ENCODE data around the gene PRDX2. TPM values are rescaled to one million over a fixed set of nuclear protein-coding genes. Genes with fewer than 3 reads are reported as not detected.

The PRDX2 gene
- total RNA-seq, 4 donors from 2014 or later: 124 to 217 (median 135) TPM

DNA sequence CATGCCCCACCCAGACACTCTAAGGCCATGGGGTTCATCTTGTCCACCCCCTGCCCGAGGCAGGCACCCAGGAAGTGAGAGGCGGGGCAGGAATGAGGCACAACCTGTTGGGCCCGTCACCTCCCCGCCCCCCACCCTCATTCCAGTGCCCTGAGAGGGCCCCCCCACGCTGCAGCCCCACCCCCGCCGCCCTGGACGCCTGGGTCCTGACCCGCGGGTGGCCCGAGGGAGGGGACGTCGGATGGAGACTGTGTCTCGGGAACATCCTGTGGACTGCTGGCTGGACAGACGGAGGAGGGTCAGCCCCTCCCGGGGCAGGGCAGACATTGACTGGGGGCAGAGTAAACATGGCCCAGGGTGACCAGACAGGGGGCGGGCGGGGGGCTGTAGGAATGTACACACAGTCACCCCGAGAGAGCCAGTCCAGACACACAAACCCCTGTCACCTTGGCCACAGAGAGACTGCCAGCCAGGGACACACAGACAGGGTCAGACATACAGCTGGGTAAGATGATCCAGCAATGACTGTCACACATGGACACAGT lies 17.7 kb downstream of the PRDX2 start:
- TF ChIP-seq, protein P1, sequence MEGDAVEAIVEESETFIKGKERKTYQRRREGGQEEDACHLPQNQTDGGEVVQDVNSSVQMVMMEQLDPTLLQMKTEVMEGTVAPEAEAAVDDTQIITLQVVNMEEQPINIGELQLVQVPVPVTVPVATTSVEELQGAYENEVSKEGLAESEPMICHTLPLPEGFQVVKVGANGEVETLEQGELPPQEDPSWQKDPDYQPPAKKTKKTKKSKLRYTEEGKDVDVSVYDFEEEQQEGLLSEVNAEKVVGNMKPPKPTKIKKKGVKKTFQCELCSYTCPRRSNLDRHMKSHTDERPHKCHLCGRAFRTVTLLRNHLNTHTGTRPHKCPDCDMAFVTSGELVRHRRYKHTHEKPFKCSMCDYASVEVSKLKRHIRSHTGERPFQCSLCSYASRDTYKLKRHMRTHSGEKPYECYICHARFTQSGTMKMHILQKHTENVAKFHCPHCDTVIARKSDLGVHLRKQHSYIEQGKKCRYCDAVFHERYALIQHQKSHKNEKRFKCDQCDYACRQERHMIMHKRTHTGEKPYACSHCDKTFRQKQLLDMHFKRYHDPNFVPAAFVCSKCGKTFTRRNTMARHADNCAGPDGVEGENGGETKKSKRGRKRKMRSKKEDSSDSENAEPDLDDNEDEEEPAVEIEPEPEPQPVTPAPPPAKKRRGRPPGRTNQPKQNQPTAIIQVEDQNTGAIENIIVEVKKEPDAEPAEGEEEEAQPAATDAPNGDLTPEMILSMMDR (IDR thresholded peaks at IDR 0.05; ENCODE audit: low read depth): no peak

DNA sequence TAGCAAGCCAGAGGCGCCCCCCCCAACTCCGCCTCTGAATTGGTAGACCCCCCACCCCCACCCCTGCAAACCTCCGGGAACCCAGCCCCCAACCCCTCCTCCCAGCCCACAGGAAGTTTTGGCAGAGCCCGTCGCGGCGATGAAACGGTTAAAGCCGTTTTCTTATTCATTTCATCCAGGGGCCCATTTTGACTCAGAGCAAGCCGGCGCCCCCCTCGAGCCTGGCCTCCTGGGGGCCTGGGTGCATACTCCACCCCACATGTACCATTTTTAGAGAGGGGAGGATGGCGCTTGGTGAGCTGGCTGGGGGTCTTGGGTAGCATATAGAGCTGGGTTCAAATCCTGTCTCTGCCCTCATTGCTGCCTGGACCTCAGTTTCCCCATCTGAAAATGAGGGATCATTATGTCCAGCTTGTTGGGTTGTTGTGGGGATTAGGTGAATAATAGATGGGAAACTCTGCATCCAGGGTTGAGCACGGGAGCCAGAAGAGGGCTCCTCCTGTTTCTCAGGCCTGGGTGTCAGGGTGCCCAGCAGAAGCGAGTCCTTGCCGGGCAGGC lies 18.2 kb downstream of the PRDX2 start:
- TF ChIP-seq, protein P1 (IDR thresholded peaks at IDR 0.05; ENCODE audit: low read depth): no peak

DNA sequence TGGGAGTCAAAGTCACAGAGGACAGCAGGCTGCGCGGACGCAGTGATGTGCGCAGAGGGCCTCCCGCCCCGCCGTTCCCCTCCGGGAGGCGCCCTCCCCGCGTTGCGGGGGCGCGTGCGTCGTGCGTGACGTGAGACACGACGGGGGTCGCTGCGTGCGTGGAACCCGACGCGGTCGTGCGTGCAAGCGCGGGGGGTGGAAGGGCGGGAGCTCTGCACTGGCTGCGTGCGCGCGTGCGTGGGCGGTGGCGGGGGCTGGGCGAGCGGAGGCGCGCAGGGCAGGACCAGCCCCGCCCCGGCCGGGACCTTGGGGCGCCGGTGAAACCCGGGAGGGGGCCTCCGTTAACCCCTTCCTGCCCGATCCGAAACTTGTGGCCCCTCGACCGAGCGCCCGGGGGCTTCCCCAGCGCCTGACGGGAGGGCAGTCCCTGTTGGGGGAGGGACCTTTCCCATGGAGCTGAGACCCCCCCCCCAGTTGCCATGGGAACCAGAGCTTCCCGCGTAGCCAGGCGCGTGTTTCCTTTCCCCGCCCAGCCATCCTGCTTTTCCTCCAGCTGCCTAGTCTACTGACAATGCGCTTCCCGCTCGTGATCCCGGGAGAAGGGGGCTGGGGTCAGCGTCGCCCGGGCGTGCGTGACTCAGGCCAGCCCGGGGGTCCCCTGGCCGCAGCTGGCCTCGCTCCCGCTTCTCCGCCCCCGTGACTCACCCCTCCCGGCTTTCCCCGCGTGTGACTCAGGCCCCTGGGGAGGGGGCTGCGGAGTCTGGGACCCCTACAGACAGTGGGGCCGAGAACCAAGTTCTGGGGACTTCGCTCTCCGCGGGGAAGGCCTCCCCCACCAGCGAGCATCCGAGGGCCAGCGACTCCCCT lies 18.9 kb downstream of the PRDX2 start:
- TF ChIP-seq, protein P1 (IDR thresholded peaks at IDR 0.05; ENCODE audit: low read depth): no peak

DNA sequence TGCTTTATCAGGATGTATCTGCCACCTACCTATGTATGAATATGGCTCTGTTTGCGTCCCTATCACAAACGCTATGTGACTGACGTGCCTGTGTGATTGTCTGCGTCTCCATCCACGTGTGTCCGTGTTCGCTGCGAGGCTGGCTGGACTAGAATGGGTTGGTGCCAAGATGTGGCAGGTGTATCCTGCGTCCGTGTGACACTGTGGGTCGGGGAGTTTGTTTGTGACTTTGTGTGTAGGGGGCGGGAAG lies 19.5 kb downstream of the PRDX2 start:
- TF ChIP-seq, protein P1 (IDR thresholded peaks at IDR 0.05; ENCODE audit: low read depth): no peak

DNA sequence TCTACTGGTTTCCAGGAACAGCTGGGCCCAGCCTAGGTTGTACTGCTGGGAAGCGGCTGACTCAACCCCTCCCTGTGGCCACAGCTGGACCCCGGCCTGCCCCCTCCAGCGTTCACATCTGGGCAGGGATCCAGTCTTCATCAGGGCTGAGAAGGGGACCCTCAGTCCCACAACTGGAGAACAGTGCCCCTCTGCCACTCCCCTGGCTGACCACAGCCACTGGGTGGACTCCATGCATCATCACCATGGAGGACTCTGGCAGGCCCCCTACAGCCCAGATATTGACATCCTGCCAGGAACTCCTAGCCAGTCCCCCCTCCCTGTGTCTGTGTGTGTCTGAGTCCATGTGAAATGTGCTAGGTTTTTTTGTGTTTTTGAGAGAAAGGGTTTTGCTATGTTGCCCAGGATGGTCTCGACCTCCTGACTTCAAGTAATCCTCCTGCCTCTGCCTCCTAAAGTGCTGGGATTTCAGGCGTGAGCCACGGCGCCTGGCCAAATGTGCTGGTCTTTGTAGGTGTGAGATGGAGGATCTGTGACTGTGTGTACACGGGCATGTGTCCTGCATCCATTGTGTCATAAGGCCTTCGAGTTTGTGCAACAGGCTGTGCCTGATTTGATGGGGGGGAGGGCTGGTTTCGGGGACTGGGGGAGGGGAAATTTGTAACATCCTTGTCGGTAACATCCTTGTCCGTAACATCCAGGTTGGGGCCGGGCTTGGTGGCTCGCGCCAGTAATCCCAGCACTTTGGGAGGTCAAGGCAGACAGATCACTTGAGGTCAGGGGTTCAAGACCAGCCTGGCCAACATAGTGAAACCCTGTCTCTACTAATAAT lies 22.2 kb downstream of the PRDX2 start:
- TF ChIP-seq, protein P1 (IDR thresholded peaks at IDR 0.05; ENCODE audit: low read depth): no peak

DNA sequence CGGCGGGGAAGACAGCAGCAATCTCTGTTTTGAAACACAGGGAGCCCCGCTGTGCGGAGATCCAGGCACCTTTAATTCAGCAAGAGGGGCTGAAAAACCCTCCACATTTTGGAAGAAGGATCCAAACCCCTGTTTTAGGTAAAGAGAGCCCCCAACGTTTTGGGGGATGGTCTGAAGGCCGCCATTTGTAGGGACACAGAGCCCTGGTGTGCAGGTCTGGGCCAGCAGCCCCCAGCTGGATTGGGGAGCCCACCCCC lies 22.8 kb downstream of the PRDX2 start:
- TF ChIP-seq, protein P1 (IDR thresholded peaks at IDR 0.05; ENCODE audit: low read depth): no peak

Measured in subcutaneous adipose tissue (tissue), 4 donors.